Thyroid gland (tissue), 4 donors: ENCODE results near the gene RUNDC1.

Experiments
- POLR2A ChIP-seq, 2 donors: fragments of 450-650 bp; IDR thresholded peaks; one replicate each; pipeline ENCODE4 v1.6.1; 2017; ENCODE audit warnings: antibody characterized with exemption in 2 of 2, mild to moderate bottlenecking in 2 of 2, moderate library complexity in 1 of 2
- TF ChIP-seq, protein P1 (sequence below), 6 experiments: fragments of 200-600 bp in 3 of 6; fragments of 450-650 bp in 3 of 6; sonication (generic) in 3 of 6; IDR thresholded peaks; one replicate each; pipeline ENCODE4 v1.5.1; 2016 to 2019; ENCODE audit warnings: antibody characterized with exemption in 6 of 6, mild to moderate bottlenecking in 2 of 6, inconsistent platforms in 1 of 6, moderate library complexity in 1 of 6

DNA sequence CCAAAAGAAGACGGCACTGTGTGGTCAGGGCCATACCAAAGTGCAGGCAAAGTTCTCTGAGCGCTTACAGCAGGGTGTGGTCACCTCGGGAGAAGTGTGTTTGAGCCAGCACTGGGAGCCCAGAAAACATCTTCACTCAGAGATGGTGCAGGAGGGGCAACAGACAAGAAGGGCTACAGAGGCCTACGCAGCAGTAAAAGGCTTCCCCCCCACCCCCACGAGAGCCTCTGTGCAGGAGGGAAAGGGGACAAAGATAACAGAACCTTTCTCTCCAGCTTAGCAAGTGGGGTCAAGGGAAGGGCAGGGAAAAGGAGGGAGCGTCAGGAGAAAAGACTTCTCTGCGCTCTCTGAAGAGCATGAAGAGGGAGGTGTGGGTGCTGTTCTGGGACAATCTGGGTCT lies 39.1 kb downstream of the RUNDC1 start:
- TF ChIP-seq, protein P1, sequence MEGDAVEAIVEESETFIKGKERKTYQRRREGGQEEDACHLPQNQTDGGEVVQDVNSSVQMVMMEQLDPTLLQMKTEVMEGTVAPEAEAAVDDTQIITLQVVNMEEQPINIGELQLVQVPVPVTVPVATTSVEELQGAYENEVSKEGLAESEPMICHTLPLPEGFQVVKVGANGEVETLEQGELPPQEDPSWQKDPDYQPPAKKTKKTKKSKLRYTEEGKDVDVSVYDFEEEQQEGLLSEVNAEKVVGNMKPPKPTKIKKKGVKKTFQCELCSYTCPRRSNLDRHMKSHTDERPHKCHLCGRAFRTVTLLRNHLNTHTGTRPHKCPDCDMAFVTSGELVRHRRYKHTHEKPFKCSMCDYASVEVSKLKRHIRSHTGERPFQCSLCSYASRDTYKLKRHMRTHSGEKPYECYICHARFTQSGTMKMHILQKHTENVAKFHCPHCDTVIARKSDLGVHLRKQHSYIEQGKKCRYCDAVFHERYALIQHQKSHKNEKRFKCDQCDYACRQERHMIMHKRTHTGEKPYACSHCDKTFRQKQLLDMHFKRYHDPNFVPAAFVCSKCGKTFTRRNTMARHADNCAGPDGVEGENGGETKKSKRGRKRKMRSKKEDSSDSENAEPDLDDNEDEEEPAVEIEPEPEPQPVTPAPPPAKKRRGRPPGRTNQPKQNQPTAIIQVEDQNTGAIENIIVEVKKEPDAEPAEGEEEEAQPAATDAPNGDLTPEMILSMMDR (IDR thresholded peaks at IDR 0.05) = no peak
- TF ChIP-seq POLR2A (IDR thresholded peaks at IDR 0.05) = no peak
